ENCODE results near the gene ZNF784.
"Not testable (repeated sequence)": the region's sequence is repeated elsewhere in the genome, so short reads cannot be mapped to it uniquely, and the experiment has no call there.

ZNF784 gene

DNA sequence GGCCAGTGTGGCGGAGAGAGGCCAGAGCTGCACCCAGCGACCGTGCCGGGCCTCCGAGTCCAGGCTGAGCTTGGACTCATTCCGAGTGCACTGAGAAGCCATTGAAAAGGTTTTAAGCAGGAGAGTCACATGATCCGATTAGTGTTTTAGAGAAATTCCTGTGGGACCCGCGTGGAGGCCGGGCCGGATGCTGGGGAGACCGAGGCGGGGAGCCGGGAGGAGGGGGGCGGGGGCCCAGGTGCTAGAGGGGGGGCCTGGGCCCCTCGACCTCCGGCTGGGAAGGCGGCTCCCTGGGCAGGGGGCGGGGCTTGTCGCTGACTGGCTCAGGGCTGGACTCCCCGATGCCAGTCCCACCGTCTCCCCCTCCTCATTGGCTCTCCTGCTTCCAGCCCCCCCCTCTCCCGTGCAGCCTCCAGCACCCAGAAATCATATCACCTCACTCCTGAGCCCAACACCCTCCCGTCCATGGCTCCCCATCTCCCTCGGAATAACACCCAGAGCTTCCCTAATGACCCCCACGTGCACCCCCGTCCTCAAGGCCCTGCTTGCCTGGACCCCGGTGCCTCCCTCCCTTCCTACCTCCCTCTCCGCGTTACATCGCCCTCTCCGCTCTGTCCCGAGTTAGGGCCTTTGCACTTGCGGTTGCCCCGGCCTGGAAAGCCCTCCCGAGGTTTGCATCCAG is 38.6 kb downstream of the ZNF784 start:
- no peak for DNase-seq (ENCODE audit: low spot score)
- Histone ChIP-seq H3K27ac (peak overlapping the region; percentile 10 to 63), H3K4me3 (peak overlapping the region; percentile 66)
- TF ChIP-seq, protein P1, sequence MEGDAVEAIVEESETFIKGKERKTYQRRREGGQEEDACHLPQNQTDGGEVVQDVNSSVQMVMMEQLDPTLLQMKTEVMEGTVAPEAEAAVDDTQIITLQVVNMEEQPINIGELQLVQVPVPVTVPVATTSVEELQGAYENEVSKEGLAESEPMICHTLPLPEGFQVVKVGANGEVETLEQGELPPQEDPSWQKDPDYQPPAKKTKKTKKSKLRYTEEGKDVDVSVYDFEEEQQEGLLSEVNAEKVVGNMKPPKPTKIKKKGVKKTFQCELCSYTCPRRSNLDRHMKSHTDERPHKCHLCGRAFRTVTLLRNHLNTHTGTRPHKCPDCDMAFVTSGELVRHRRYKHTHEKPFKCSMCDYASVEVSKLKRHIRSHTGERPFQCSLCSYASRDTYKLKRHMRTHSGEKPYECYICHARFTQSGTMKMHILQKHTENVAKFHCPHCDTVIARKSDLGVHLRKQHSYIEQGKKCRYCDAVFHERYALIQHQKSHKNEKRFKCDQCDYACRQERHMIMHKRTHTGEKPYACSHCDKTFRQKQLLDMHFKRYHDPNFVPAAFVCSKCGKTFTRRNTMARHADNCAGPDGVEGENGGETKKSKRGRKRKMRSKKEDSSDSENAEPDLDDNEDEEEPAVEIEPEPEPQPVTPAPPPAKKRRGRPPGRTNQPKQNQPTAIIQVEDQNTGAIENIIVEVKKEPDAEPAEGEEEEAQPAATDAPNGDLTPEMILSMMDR (IDR thresholded peaks at IDR 0.05): no peak

- Histone ChIP-seq H3K27ac (no peak overlapping the region), H3K4me3 (no peak overlapping the region)
- TF ChIP-seq, protein P1 (IDR thresholded peaks at IDR 0.05): no peak
- DNase-seq (ENCODE audit: low spot score): no peak
These were observed 39.5 kb downstream of the ZNF784 start for GRCh38 chr19:55584871-55585270.

DNA sequence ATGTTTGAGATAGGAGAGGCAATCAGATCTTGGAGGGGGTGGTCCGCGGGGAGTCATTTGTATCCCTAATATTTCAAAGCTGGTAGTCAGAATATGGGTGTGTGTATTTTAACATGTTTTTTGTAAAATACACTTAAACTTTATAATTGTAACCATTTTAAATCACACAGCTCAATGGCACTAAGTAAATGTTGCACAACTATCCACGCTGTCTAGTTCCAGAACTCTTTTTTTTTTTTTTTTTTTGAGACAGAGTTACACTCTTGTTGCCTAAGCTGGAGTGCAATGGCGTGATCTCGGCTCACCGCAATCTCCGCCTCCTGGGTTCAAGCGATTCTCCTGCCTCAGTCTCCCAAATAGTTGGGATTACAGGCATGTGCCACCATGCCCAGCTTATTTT is 40.5 kb downstream of the ZNF784 start:
- not testable (repeated sequence) for H3K4me3 ChIP-seq; DNase-seq (ENCODE audit: low spot score); H3K27ac ChIP-seq

DNA sequence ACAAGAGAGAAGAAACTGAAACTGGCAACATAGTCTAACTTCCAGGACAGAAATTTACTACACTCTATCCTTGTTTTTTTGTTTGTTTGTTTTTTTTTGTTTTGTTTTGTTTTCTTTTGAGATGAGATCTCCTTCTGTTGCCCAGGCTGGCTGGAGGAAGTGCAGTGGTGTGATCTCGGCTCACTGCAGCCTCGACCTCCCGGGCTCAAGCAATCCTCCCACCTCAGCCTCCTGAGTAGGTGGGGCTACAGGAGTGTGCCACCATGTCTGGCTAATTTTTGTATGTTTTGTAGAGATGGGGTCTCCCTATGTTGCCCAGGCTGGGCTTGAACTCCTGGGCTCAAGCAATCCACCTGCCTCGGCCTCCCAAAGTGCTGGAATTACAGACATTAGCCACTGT is 42.1 kb downstream of the ZNF784 start:
- not testable (repeated sequence) for H3K27ac ChIP-seq; H3K4me3 ChIP-seq; DNase-seq (ENCODE audit: low spot score)

- Histone ChIP-seq H3K4me3 (no peak overlapping the region), H3K27ac (no peak overlapping the region)
- DNase-seq (ENCODE audit: low spot score): no peak
- TF ChIP-seq, protein P1 (IDR thresholded peaks at IDR 0.05): no peak
These were observed 42.5 kb downstream of the ZNF784 start for GRCh38 chr19:55581823-55582223.

GRCh38 chr19:55581145-55581822 is 43.1 kb downstream of the ZNF784 start:
- Histone ChIP-seq H3K27ac (peak overlapping the region; percentile 93 to 95), H3K4me3 (peak overlapping the region; percentile 91)
- DNase-seq (ENCODE audit: low spot score): no peak
- TF ChIP-seq, protein P1 (IDR thresholded peaks at IDR 0.05): no peak

DNA sequence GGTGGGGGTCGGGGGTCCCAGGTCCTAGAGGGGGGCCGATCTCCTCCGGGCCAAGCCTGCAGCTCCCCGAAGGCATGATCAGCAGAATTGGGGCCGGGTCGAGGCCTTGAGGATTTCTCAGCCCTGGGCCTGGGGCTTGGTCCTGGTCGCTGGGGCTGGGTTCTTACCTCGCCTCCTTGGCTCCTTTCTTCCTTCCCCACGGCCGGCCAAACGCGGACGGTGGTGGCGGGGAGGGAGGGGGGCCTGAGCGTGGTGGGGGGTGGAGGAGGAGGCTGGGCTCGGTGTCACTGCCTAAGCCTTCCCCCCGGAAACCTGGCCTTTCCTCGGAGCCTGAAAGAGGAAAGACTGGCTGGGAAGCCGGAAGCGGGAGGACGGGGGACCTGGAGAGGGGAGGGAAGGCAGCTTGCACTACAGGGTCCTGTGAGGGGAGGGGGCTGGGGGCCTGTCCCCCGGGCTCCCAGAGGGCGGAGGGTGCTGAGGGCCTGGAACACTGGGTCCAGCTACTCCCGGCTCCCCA is 43.7 kb downstream of the ZNF784 start, which contains the start of gene ZNF579:
Gene ZNF579, minus strand, starts transcription at position 221 of the 517 bp plus-strand sequence. CDS start 1,209 bp downstream, outside the sequence.
- H3K27ac ChIP-seq: peak within 1 kb of the TSS; percentile 93 to 95
- TF ChIP-seq, protein P1 (IDR thresholded peaks at IDR 0.05): no peak
- peak; percentile 89 for DNase-seq (ENCODE audit: low spot score)
- H3K4me3 ChIP-seq: peak within 1 kb of the TSS; percentile 91

All from coronary artery (tissue), 2 donors.